ENCODE measurements around the gene USP35.

Gene USP35, protein sequence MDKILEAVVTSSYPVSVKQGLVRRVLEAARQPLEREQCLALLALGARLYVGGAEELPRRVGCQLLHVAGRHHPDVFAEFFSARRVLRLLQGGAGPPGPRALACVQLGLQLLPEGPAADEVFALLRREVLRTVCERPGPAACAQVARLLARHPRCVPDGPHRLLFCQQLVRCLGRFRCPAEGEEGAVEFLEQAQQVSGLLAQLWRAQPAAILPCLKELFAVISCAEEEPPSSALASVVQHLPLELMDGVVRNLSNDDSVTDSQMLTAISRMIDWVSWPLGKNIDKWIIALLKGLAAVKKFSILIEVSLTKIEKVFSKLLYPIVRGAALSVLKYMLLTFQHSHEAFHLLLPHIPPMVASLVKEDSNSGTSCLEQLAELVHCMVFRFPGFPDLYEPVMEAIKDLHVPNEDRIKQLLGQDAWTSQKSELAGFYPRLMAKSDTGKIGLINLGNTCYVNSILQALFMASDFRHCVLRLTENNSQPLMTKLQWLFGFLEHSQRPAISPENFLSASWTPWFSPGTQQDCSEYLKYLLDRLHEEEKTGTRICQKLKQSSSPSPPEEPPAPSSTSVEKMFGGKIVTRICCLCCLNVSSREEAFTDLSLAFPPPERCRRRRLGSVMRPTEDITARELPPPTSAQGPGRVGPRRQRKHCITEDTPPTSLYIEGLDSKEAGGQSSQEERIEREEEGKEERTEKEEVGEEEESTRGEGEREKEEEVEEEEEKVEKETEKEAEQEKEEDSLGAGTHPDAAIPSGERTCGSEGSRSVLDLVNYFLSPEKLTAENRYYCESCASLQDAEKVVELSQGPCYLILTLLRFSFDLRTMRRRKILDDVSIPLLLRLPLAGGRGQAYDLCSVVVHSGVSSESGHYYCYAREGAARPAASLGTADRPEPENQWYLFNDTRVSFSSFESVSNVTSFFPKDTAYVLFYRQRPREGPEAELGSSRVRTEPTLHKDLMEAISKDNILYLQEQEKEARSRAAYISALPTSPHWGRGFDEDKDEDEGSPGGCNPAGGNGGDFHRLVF

DNA sequence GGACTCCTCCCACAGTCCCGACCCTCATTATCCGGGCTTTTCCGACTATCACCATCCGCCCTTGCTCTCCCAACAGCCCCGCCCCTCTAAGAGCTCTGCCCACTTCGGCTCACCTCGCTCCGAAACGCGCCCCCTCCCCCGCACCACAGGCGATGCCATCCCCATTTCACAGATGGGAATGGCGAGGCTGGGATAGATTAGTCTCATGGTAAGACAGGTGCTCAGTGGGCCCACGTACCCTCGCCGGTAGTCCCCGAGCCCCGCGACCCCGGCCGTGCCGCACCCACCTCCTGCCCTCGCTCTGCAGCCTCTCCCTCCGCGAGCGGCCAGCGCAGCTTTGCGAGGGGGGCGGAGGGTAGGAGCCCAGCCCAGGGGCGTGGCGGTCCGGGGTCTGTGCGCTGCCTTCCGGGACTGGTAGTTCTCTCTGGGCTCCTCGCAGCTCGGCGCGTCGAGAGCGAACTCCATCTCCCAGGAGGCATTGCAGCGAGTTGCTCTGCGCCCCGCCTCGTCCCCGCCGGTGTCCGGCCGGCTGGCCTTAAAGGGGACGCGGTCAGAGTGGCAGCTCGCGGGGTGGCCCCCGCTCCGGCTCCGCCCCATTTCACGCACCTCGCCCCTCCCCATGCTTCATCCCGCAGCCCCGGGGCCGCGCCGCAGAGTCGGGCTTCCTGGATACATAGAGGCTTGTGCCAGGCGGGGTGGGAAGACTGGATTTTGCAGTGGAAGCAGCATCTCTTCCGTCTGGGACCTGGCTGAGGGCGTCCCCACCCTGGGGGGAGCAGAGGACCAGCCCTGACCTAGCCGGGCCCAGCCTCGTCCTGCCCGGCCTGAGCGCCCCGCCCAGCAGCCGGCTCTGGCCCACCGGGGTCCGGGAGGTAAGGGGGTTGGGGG lies at the start of gene USP35, which contains the start of gene KCTD21:
USP35 (plus strand) TSS at position 634 of the 888 bp plus-strand sequence. CDS start 7,327 bp downstream, outside the sequence.
KCTD21 (minus strand) TSS at position 341 of the 888 bp plus-strand sequence. CDS start 14,072 bp downstream, outside the sequence.
- DNase-seq, result peak; percentile 97

DNA sequence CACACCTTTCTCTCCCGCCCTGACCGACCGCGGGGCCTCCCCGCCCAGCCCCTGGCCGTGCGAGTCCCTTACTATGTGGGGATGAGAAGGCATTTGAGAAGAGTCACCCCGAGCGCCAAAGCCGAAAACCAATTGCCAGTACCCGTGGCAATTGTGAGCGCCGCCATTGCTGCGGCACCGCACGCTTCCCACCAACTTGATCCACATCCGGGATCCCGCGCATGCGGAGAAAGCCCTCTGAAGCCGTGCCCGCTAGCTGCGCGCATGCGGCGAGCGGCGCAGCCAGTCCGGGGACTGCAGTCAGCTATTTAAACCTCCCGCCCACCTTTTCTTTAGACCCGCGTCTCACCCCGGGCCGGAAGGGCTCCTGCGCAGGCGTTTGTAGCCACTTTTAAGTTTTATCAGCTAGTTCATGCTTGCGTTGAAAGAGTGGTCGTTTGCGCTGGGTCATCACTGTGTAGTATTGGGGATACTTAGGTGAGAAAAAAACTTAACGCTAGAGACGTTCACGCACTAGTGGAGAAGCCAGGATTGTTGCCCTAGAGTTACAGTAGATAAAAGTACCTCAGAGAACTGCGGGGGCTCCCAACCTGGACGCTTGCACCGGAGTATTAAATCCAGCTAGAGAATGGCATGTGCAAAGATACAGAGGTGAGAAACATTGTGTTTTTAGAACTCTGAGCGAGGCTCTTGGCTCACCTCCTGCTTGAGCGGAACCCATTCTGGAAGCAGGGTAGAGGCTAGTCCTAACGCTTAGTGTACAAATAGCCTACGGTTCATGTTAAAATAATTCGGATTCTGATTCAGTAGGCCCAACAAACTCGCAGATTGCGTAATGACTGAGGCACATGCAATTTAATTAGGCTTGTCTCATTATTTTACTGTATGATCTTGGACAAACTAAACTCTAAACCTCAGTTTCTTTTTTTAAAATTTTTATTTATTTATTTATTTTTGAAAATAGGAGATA lies 49.0 kb upstream of the USP35 start, which contains the start of gene ALG8:
ALG8 (minus strand) TSS at position 205 of the 970 bp plus-strand sequence; CDS start at position 167, 38 bp downstream.
- peak; percentile 92 for DNase-seq

DNA sequence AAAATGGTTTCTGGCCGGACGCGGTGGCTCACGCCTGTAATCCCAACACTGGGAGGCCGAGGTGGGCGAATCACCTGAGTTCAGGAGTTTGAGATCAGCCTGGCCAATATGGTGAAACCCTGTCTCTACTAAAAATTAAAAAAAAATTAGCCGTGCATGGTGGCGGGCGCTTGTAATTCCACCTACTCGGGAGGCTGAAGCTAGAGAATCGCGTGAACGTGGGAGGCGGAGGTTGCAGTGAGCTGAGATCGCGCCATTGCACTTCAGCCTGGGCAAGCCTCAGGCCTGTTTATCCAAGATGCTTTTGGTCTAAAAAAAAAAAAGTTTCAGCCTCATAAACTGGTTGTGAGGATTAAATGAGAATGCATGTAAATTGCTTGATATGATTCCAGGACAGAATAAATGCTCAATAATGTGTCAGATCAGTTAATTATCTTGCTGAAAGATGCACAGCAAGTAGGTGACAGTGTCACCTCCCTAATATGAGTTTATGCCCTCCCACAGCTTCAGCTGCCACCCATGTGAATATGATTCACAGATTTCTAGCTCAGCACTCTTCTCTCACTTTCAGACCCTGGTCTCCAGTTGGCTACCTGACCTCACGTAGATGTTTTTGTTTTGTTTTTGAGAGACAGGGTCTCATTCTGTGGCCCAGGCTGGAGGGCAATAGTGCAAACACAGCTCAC lies 48.2 kb upstream of the USP35 start:
- no peak for DNase-seq

DNA sequence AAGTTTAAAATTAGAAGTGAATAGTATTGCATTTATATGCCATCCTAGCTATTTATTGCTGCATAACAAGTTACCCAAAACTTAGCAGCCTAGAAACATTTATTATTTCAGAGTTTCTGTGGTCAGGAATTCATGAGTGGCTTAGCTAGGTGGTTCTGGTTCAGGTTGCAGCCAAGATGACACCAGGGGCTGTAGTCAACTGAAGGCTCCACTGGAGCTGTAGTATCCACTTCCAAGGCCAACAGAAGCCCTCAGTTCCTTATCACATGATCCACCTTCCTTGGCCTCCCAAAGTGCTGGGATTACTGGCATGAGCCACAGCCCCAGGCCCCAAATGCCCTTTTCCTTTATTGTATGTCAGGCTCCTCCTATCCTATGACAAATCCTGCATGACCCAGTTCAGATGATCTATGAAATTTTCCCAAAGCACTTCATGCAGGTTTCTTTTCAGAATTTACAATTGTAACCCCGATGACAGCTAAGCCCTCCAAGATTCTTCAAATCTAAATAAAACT lies 43.2 kb upstream of the USP35 start:
- no peak for DNase-seq

DNA sequence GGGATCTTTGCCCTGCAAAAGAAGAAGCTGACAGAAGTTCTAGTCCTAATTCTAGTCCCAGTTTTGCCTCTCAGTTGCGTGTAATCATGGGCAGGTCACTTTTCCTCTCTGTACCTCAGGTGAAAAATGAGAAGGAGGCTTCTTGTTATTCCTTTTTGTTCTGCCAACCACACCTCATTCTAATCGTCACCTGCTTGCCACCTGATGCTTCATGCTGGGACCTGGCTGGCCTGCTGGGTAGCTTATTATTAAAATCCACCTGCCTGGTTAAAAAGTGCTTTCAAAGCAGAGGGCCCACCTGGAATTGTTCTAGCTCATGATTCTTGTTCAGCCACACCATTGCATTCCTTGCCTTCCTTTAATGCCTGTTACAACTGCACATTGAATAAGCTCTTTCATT lies 40.9 kb upstream of the USP35 start:
- DNase-seq, result no peak

DNA sequence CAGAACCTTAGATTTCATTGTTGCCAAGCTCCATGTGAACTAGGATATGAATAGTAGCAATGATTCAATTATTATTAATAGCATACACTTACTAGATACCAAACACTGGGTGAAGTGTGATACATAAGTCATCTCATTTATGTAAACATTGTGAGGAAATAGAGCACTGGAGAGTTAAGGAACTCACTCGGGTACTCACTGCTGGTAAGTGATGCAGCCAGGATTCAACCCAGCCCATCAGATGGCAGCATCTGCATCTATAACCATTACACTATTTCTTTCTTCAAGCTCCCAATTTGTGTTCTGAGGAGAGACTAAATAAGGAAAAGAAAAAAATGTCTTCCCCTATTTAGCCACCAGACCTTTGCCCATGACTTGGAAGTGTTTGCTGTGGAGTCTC lies 39.1 kb upstream of the USP35 start:
- DNase-seq, result no peak

DNA sequence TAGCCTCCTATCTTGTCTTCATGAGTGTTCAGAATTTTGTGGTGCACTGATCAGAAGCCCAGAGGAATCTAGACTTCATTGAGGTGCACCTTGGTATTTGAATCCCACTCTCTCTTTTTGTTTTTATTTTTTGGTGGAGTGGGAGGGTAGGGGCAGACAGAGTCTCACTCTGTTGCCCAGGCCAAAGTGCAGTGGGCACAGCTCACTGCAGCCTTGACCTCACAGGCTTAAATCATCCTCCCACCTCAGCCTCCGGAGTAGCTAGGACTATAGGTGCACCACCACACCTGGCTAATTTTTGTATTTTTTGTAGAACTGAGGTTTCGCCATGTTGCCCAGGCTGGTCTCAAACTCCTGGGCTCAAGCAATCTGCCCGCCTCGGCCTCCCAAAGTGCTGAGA lies 38.4 kb upstream of the USP35 start:
- no peak for DNase-seq

DNA sequence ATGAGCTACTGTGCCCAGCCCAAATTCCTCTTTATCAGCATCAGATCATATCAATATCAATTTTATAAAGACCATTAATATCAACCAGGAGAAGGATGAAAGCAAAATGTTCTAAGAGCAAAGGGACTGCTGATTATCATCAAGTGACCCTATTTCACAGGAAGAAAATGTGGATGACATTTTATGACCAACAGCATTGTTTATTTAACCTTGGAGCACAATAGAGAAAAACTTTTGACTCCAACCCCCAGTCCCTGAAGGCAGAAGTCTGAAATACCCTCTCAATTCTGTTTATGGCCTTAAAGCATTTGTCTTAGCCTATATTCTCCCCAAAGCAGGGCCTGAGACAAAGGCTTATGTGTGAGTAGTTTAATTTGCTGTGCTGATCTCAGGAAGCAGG lies 38.0 kb upstream of the USP35 start:
- no peak for DNase-seq

DNA sequence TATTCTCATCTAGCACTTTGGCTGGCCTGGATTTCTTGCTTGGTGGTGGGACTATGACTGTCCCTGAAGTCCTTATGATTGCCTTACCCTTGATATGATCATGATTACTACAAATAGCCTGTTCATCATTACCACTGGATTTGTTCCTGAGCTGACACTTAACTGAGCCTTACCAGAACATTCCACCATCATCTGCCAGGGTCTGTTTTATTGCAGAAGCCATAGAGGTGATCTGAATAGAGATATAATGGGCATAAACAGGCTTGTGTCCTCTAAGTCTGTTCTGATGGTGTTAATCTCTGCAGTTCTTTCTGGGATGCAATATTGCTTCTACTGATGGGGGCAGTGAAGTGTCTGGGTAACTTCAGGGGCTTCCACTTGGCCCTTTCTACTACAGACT lies 36.9 kb upstream of the USP35 start:
- DNase-seq, result no peak

DNA sequence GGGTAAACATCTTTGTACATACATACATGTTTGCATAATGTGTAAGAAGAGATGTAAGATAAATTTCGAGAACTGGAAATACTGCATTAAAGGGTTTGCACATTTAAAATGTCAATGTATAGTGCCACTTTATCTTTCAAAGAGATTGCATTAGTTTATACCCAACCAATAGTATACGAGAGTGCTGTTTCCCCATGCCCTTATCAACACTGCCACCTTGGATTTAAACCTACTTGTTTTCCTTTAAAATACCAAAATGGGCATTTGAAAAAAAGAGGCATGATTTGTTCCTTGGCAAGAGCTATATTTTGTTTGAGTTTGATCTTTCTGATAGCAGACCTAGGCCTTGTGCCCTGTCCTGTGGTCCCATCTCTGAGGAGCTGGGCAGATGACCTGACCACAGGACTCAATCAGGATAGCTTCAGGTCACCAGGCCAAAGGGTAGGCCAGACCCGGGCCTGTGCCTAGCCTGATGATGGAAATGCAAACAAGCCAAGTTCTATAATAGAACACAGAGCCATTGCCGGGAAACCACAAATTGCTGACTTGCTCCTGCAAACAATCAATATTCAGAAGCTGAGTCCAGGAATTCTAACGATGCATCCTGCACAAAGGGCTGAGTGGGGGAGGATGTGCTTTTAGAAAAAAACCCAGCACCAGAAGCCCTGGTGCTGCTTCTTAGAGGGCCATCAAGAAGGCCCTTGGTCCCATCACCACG lies 32.4 kb upstream of the USP35 start:
- DNase-seq, result no peak

DNA sequence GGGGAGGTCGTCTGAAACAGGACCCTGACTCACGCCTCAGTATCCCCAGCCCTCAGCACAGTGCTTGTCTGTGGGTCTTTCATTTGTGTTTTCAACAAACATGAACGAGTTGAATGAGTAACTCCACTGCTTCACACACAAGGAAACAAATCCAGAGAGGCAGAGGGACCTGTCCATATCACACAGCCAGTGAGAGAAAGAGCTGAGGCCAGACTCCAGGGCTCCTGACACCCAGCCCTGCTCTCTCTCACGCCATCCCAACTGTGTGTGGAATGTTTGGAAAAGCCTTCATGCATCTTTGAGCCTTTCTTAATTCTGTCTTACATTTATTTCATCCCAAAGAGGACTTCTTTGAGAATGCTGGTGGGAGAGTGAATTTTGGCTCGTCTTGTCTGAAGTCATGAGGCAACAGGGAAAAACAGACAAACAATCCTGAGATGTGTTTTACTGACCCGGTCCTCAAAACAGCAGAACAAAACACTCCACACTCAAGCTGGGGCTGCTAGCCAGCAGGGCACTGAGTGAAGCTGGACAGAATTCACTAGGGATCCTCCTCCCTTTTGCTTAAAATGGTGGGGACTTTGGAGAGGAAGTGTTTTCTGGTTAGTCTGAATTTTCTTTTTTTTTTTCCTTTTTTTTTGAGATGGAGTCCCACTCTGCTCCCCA lies 29.6 kb upstream of the USP35 start:
- DNase-seq, result no peak

DNA sequence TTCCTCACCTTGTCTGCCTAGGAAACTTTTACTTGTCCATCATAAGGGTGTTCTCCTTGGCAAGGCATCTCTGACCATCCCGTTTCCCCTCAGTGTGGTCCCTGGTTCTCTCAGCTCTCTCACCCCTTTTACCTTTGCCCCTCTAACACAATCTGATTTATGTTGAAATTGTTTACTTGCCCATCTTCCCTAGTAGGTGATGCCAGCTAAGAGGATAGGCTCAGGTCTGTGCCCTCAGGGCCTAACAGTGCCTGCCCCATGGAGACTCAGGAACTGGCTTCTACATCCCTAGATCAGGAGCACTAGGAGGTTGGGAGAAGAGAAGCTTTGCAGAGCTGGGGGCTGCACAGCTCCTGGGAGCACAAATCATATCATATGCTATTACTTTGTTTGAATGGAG lies 28.2 kb upstream of the USP35 start:
- DNase-seq, result no peak

DNA sequence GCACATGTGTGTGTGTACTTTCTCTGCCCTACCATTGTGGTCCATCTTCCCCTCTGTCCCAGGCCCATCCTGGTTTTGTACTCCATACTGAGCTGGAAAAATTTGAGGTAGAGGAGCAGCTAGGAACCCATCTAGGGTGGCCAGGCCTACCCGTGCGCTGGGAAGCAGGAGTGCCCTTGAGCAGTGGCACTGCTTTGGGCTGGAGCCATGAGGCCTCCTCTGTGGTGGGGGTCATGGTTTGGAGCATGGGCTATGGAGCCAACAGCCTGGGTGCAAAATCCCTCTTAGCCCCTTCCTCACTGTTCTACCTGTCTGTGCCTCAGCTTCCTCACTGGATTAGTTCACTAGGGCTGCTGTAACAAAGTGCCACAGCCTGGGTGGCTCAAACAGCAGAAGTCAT lies 27.4 kb upstream of the USP35 start:
- no peak for DNase-seq

DNA sequence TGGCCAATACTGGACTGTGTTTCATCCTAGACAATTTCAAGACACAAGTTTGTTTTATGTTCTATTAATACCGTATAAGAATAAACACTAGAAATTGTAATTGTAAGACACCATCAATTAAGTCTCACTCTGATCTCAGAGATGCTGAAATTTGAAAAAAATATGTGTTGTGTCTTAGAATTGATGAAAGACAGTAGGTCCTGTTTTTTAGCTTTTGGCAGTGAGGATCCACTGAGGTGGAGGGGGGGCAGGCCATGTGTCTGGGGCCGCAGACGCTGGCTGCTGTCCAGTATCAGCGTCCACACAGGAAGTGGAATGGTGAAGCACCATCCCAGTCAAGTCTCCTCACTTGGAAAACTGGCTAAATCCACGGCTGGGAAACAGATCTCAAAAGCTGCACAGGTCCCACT lies 26.8 kb upstream of the USP35 start:
- no peak for DNase-seq

DNA sequence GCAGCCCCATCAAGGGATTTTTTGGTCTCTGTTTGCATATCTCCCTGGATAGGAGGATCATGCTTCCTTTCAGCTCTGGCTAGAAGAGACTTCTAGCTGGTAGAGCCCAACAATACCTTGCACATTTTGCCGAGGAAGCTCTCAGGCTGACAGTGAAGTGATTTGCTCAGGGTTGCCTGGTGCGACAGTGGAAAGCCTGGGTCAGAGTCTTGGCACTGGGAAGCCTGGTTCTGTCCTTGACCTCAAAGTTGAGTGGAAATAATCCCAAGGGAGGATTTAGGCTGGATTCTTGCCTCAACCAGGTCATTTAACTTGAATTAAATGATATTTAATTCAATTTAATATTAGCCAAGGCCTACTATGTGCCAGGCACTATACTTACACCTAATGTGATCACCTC lies 24.9 kb upstream of the USP35 start:
- DNase-seq, result peak; percentile 15

DNA sequence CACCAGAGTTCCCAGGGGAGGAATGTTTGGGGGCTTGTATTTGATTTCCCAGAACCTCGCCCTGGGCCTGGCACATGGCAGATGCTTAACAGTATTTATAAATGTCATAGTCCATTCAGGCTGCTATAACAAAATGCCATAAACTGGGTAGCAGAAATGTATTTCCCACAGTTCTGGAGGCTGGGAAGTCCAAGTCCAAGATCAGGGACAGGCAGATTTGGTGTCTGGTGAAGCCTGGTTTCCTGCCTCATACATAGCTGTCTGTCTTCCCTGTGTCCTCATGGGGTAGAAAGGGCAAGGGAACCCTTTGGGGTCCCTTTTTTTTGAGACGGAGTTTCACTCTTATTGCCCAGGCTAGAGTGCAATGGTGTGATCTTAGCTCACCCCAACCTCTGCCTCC lies 24.2 kb upstream of the USP35 start:
- DNase-seq, result no peak

DNA sequence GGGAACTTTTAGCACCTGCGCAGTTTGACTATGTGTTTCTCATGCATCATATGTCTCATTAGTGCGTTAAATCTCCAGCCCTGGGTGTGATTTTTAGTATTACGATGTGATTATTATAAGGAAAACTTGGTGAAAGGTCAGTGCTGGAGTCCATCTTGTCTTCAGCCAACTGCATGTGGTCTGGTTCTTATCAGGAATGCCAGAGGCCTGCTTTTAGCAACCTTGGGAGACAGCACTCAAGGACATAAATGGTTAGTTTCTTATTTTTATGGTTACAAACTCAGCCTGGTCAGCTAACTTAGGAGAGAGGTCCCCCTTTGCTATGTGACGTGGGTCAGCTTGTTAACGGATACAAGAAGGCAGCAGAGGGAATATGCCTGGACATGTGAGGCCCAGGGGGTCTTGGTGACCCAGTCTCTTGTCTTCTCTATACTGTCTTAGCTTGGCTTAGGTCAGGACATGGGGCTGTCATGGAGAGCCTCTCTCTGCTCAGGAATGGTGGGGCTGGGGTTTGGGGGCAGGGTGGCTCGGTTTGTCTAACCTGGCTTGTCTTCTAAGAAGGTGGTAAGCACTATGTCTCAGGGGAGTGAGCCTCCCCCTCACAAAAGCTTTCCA lies 21.8 kb upstream of the USP35 start:
- no peak for DNase-seq

Data from retina (tissue), 1 donor.